ENCODE data around the gene PCBP1.

DNA sequence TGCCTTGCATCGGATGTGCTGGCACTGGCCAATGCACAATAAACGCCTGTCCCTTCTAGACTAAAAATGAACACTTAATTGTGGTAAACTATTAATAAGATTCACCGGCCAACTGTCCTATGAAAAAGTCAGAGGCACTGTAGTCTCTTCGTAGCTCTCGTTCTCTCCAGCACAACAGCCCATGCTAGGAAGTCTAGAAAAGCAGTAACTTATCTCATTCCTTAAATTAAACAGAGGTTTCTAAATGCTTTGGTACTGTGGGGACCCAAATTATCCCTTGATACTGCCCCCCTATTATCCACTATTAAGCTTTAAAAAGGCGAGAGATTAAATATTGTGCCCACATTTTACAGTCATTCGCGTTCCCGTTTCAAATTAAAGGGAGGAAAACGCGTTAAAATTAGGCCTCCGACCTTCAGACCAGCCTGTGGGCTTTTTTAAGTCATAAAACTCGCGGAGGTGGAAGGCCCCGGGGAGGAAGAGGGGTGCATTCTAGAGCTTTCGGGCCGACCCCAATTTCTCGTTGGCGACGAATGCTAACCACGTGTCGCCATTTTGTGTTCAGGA lies 1.5 kb upstream of the PCBP1 start:
- TF ChIP-seq YY1 (IDR thresholded peaks at IDR 0.05; ENCODE audit: insufficient read depth, insufficient read length) (no peak), SUZ12 (IDR thresholded peaks at IDR 0.05; ENCODE audit: extremely low read depth, insufficient read depth, insufficient read length) (no peak), ZNF274 (IDR thresholded peaks at IDR 0.05; ENCODE audit: low read depth, low read length) (no peak)

Measured in NT2/D1 (cell line).